H1 (cell line): ENCODE data around the gene DCPS. TPM values are rescaled to one million over a fixed set of nuclear protein-coding genes. Genes with fewer than 3 reads are reported as not detected.

Source experiments
- ATF3 ChIP-seq: IDR thresholded peaks from 2 replicates; pipeline ENCODE4 v1.6.1; 2011; ENCODE audit warnings: low read depth, mild to moderate bottlenecking, low read length; ENCODE audit not compliant: insufficient read depth
- CBX5 ChIP-seq: fragments of 300-800, 300-1000 bp; sonication (generic); IDR thresholded peaks from 2 replicates; pipeline ENCODE4 v1.7.1; 2016; ENCODE audit warnings: antibody characterized with exemption, low read length, low read depth
- CHD7 ChIP-seq: fragments of 300-600 bp; sonication (generic); IDR thresholded peaks from 2 replicates; pipeline ENCODE4 v1.7.1; 2012; ENCODE audit warnings: low read length, moderate library complexity, mild to moderate bottlenecking, inconsistent platforms; ENCODE audit not compliant: insufficient replicate concordance
- EP300 ChIP-seq, 2 experiments: IDR thresholded peaks; 1 replicate in 1 of 2; 2 replicates in 1 of 2; pipeline ENCODE4 v1.6.1; 2011 to 2012; ENCODE audit warnings: low read depth in 2 of 2, low read length in 2 of 2, mild to moderate bottlenecking in 2 of 2, borderline replicate concordance in 1 of 2, inconsistent platforms in 1 of 2, moderate library complexity in 1 of 2
- HDAC6 ChIP-seq: IDR thresholded peaks from one replicate; pipeline ENCODE4 v1.7.1; 2012; ENCODE audit warnings: low read depth, mild to moderate bottlenecking, inconsistent platforms, low read length, moderate library complexity
- polyA plus RNA-seq, 7 experiments: library from polyadenylated mRNA; depleted of rRNA in 3 of 7; stranded (reverse) in 5 of 7; unstranded in 2 of 7; fragments of >200 nt in 5 of 7; fragments of 200-250 nt in 2 of 7; gene quantifications; 1 replicate in 5 of 7; 2 replicates in 1 of 7; 4 replicates in 1 of 7; pipeline versions ENCODE4 v1.2.1 to v1.2.3, GENCODE V29; 2011 to 2013; ENCODE audit warnings: missing spikeins in 2 of 7, mixed read lengths in 2 of 7
- total RNA-seq: library from RNA; stranded (reverse); fragmentation: NEBNext Ultra II Directional; extraction: Animal tissue kit (Norgen Biotek cat#: 25700); gene quantifications from 2 replicates; pipeline ENCODE4 v1.2.1, GENCODE V29; 2021

Gene DCPS
- total and polyA plus RNA-seq, 2 of the 8 experiments (the other 6 are each of a cell fraction or from before 2014, with no cell fraction given) = 24.6 to 55.2 TPM

DNA sequence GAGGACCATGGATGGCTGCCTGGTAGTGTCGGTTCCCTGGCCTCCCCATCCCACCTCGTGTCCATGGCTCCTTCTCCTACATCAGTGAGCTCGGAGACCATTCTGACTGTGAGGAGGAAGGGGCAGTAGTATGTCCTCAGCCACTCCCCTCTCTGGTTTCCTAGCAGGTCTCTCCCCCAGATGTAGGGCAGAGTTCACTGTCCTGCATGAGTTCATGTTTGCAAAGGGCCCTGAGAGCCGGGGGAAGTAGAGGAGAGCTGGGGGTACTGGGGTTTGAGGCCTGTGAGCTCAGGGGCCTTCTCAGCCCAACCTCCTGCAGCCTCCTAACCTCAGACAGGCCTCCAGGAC lies 33.2 kb downstream of the DCPS start (continued):
- TF ChIP-seq CHD7 (no peak), HDAC6 (no peak), ATF3 (no peak), CBX5 (no peak), EP300 (IDR thresholded peaks at IDR 0.05; ENCODE audit: borderline replicate concordance in 1 of 2, low read depth in 2 of 2, low read length in 2 of 2) (no peak)
